Ovary (tissue), 9 donors: ENCODE results near the gene AGBL5. TPM values are rescaled to one million over a fixed set of nuclear protein-coding genes. Genes with fewer than 3 reads are reported as not detected.

Experiments
- DNase-seq, 5 donors: peaks; one replicate each; pipeline ENCODE4 v3.0.0-alpha.2; 2019 to 2020
- H3K27ac ChIP-seq, 2 donors: fragments of 200-600 bp; one replicate each; pipeline versions ENCODE4 v1.5.1 to v1.8.0; 2019 to 2022
- H3K27me3 ChIP-seq: fragments of 200-600 bp; one replicate; pipeline ENCODE4 v1.8.0; 2022
- H3K36me3 ChIP-seq: fragments of 200-600 bp; sonication (generic); one replicate; pipeline ENCODE4 v1.5.1; 2019
- H3K4me1 ChIP-seq: one replicate; pipeline ENCODE4 v1.8.1; 2013; ENCODE audit warnings: mild to moderate bottlenecking, moderate library complexity; ENCODE audit not compliant: insufficient read depth
- H3K4me3 ChIP-seq: fragments of 200-600 bp; sonication (generic); one replicate; pipeline ENCODE4 v1.5.1; 2017
- H3K9me3 ChIP-seq, 2 donors: fragments of 200-600 bp in 1 of 2; sonication (generic) in 1 of 2; one replicate each; pipeline versions ENCODE4 v1.5.1 to v1.8.1; 2013 to 2019; ENCODE audit warnings: mild to moderate bottlenecking in 1 of 2, moderate library complexity in 1 of 2
- CTCF ChIP-seq, 3 donors: fragments of 450-650 bp in 2 of 3; fragments of 200-600 bp in 1 of 3; IDR thresholded peaks; one replicate each; pipeline versions ENCODE4 v1.5.1 to v1.8.0; 2016 to 2022; ENCODE audit warnings: antibody characterized with exemption in 3 of 3, mild to moderate bottlenecking in 1 of 3
- EP300 ChIP-seq: sonication (generic); formaldehyde crosslinking; IDR thresholded peaks from one replicate; pipeline ENCODE4 v1.6.1; 2017; ENCODE audit warnings: antibody characterized with exemption
- POLR2A ChIP-seq: fragments of 450-650 bp; IDR thresholded peaks from one replicate; pipeline ENCODE4 v1.6.1; 2017; ENCODE audit warnings: antibody characterized with exemption, mild to moderate bottlenecking, moderate library complexity
- WGBS, 3 donors: extraction: QIAGEN DNeasy Blood & Tissue Kit in 1 of 3; methylation state at CpG; one replicate each; pipeline versions ENCODE4 v1.1.5 to v1.1.7; 2013 to 2017; 5-methylcytosine and 5-hydroxymethylcytosine counted together
- intact Hi-C, 4 donors: fragments of 100-400 bp; cut with DNase I; formaldehyde crosslinking; loops; one replicate each; pipeline versions ENCODE4 v1.11.0 to v1.15.1; 2022 to 2023
- polyA plus RNA-seq, 2 donors: library from polyadenylated mRNA; stranded (reverse); fragments of 200-250 nt in 1 of 2; fragments of 350-450 nt in 1 of 2; fragmentation: Illumina TruSeq in 1 of 2; extraction: RNeasy Lipid Tissue Mini Kit (QIAGEN cat#74804) in 1 of 2; gene quantifications; one replicate each; pipeline ENCODE4 v1.2.3, GENCODE V29; 2013 to 2014
- total RNA-seq, 7 donors: library from RNA; depleted of rRNA in 2 of 7; stranded (reverse); fragments of >200 nt in 2 of 7; fragmentation: NEBNext Ultra II Directional in 3 of 7; extraction: Animal tissue kit (Norgen Biotek cat#: 25700) in 3 of 7; gene quantifications; one replicate each; pipeline versions ENCODE4 v1.1.0 to v1.2.4, GENCODE V29; 2016 to 2023
- donor health status: DM: no; HTN: no; CAD: no; lungs with moderate emphysema.
- donor health status: DM: no; HTN: no; CAD: no.
- donor health status: Bipolar disorder and iron deficiency.
- donor health status: DM: yes; HTN: yes; CAD: no.
- donor health status: DM: no; HTN: no; CAD: no.
- donor health status: DM: yes; HTN: yes; CAD: no.

The AGBL5 gene
- total and polyA plus RNA-seq, 9 donors: 11.7 to 26.9 (median 23.9) TPM

- H3K27ac ChIP-seq: peak within 1 kb of the TSS; percentile 64 to 72
- TF ChIP-seq EP300 (no peak), POLR2A (peak; percentile 73), CTCF (IDR thresholded peaks at IDR 0.05) (peak in 1 of 3 donors; percentile 8)
- H3K4me3 ChIP-seq: peak within 1 kb of the TSS; percentile 86
- intact Hi-C loops: loop anchor here in 2 of 4 donors (10.0 kb wide), 1 partner anchor 52 kb away; the partner anchor contains the start of gene KHK (in 2 of the 2)
- WGBS, 3 donors: 0 to 1% (median 1%) methylated on average over 66 to 76 of the region's 76 CpGs
- H3K4me1 ChIP-seq: peaks cover 2% of the 10 kb centered on the region
- peak; percentile 85 to 93 (median 88) for DNase-seq
- H3K9me3 ChIP-seq: no peaks in the 10 kb centered on the region
- no peaks in the 10 kb centered on the region for H3K27me3 ChIP-seq
- H3K36me3 ChIP-seq: no peaks in the 10 kb centered on the region
Measured at GRCh38 chr2:27032495-27033252, 18.8 kb upstream of the AGBL5 start, which contains the start of gene TMEM214. TMEM214 (plus strand) TSS chr2:27032965; CDS start chr2:27033016, 51 bp downstream.

GRCh38 chr2:27033253-27033852, 18.1 kb upstream of the AGBL5 start:
- WGBS, 3 donors: 5 to 13% (median 6%) methylated on average over 5 to 11 of the region's 11 CpGs
- intact Hi-C loops: loop anchor here in 2 of 4 donors (10.0 kb wide), 1 partner anchor 51 kb away; the partner anchor contains the start of gene KHK (in 2 of the 2)
- TF ChIP-seq POLR2A: no peak
- TF ChIP-seq EP300: no peak
- no peak for TF ChIP-seq CTCF (IDR thresholded peaks at IDR 0.05)
- H3K27ac ChIP-seq: peak overlapping the region; percentile 64 to 72
- peak overlapping the region; percentile 86 for H3K4me3 ChIP-seq
- H3K9me3 ChIP-seq: no peaks in the 10 kb centered on the region
- peaks cover 2% of the 10 kb centered on the region for H3K4me1 ChIP-seq
- H3K27me3 ChIP-seq: no peaks in the 10 kb centered on the region
- no peaks in the 10 kb centered on the region for H3K36me3 ChIP-seq
- DNase-seq: no peak

- intact Hi-C loops: loop anchor here in 2 of 4 donors (10.0 kb wide), 1 partner anchor 47 kb away; the partner anchor contains the start of gene KHK (in 2 of the 2)
- DNase-seq: no peak
- H3K27ac ChIP-seq: no peak overlapping the region
- no peaks in the 10 kb centered on the region for H3K9me3 ChIP-seq
- H3K4me3 ChIP-seq: no peak overlapping the region
- H3K36me3 ChIP-seq: no peaks in the 10 kb centered on the region
- H3K27me3 ChIP-seq: no peaks in the 10 kb centered on the region
- 87 to 90% (median 90%) methylated on average over 6 of the region's 6 CpGs for WGBS, 3 donors
- peaks cover 2% of the 10 kb centered on the region for H3K4me1 ChIP-seq
- TF ChIP-seq EP300 (no peak), CTCF (IDR thresholded peaks at IDR 0.05) (no peak), POLR2A (no peak)
Measured at GRCh38 chr2:27038012-27038411, 13.5 kb upstream of the AGBL5 start.

- Histone ChIP-seq H3K4me1 (peaks cover 2% of the 10 kb centered on the region), H3K4me3 (no peak overlapping the region), H3K36me3 (no peaks in the 10 kb centered on the region), H3K27ac (no peak overlapping the region), H3K9me3 (no peaks in the 10 kb centered on the region), H3K27me3 (no peaks in the 10 kb centered on the region)
- intact Hi-C loops: loop anchor here in 2 of 4 donors (10.0 kb wide), 1 partner anchor 46 kb away; the partner anchor contains the start of gene KHK (in 2 of the 2)
- TF ChIP-seq EP300 (no peak), POLR2A (no peak), CTCF (IDR thresholded peaks at IDR 0.05) (no peak)
- WGBS, 3 donors: 83 to 85% (median 85%) methylated on average over 17 of the region's 17 CpGs
- DNase-seq: no peak
Measured at GRCh38 chr2:27038631-27039339, 12.7 kb upstream of the AGBL5 start.
